Activated effector memory CD4-positive, alpha-beta T cell treated with anti-CD3 and anti-CD28 coated beads, Interleukin-2, amount 50 U/mL, for 16 hours (primary cell): ENCODE data around the gene TNNI3K.

ENCODE experiments used
- DNase-seq: peaks from one replicate; pipeline ENCODE4 v3.0.0-alpha.2; 2020

TNNI3K gene

GRCh38 chr1:74314438-74314837 lies 79.3 kb downstream of the TNNI3K start:
- DNase-seq: no peak

GRCh38 chr1:74316302-74316701 lies 81.1 kb downstream of the TNNI3K start:
- DNase-seq: no peak

GRCh38 chr1:74317663-74318062 lies 82.5 kb downstream of the TNNI3K start:
- no peak for DNase-seq

- no peak for DNase-seq
These were observed 88.8 kb downstream of the TNNI3K start for GRCh38 chr1:74323937-74324473.

- DNase-seq: no peak
These were observed 89.7 kb downstream of the TNNI3K start for GRCh38 chr1:74324684-74325448.

- no peak for DNase-seq
These were observed 93.7 kb downstream of the TNNI3K start for GRCh38 chr1:74328851-74329250.

GRCh38 chr1:74333244-74333643 lies 98.1 kb downstream of the TNNI3K start:
- DNase-seq: no peak

GRCh38 chr1:74334147-74334546 lies 99.0 kb downstream of the TNNI3K start:
- no peak for DNase-seq

GRCh38 chr1:74340656-74341055 lies 105.5 kb downstream of the TNNI3K start:
- no peak for DNase-seq

- no peak for DNase-seq
These were observed 106.6 kb downstream of the TNNI3K start for GRCh38 chr1:74341702-74342339.

GRCh38 chr1:74343216-74343615 lies 108.0 kb downstream of the TNNI3K start:
- no peak for DNase-seq

- DNase-seq: no peak
These were observed 109.2 kb downstream of the TNNI3K start for GRCh38 chr1:74344387-74344786.

- no peak for DNase-seq
These were observed 121.3 kb downstream of the TNNI3K start for GRCh38 chr1:74356493-74356892.

GRCh38 chr1:74357150-74357549 lies 122.0 kb downstream of the TNNI3K start:
- no peak for DNase-seq

GRCh38 chr1:74357756-74358155 lies 122.6 kb downstream of the TNNI3K start:
- no peak for DNase-seq

- no peak for DNase-seq
These were observed 127.5 kb downstream of the TNNI3K start for GRCh38 chr1:74362691-74363090.

GRCh38 chr1:74363220-74363619 lies 128.0 kb downstream of the TNNI3K start:
- no peak for DNase-seq

GRCh38 chr1:74367175-74367813 lies 132.1 kb downstream of the TNNI3K start:
- no peak for DNase-seq

- no peak for DNase-seq
These were observed 133.1 kb downstream of the TNNI3K start for GRCh38 chr1:74368335-74368734.

GRCh38 chr1:74375376-74375775 lies 140.2 kb downstream of the TNNI3K start:
- no peak for DNase-seq

GRCh38 chr1:74380252-74380651 lies 145.1 kb downstream of the TNNI3K start:
- DNase-seq: no peak

GRCh38 chr1:74388855-74389254 lies 153.7 kb downstream of the TNNI3K start:
- DNase-seq: no peak

GRCh38 chr1:74392186-74392585 lies 157.0 kb downstream of the TNNI3K start:
- no peak for DNase-seq

GRCh38 chr1:74392840-74393239 lies 157.7 kb downstream of the TNNI3K start:
- no peak for DNase-seq
